Right renal pelvis (tissue), 4 donors: ENCODE results near the gene TNN. TPM values are rescaled to one million over a fixed set of nuclear protein-coding genes. Genes with fewer than 3 reads are reported as not detected.
A peak's percentile ranks its signal among the peaks of the same experiment; 100 is the strongest.

Source experiments
- DNase-seq, 4 donors: peaks; one replicate each; pipeline ENCODE4 v3.0.0-alpha.2; 2013; ENCODE audit warnings: low read depth in 4 of 4, low spot score in 3 of 4, missing footprints in 1 of 4
- polyA plus RNA-seq, 4 donors: library from polyadenylated mRNA; unstranded; fragments of 120-200 nt; gene quantifications; one replicate each; pipeline ENCODE4 v1.2.1, GENCODE V29; 2013; ENCODE audit not compliant: insufficient read length in 4 of 4

TNN gene
- polyA plus RNA-seq, 4 donors: 2.5 to 3.3 (median 2.9) TPM

DNA sequence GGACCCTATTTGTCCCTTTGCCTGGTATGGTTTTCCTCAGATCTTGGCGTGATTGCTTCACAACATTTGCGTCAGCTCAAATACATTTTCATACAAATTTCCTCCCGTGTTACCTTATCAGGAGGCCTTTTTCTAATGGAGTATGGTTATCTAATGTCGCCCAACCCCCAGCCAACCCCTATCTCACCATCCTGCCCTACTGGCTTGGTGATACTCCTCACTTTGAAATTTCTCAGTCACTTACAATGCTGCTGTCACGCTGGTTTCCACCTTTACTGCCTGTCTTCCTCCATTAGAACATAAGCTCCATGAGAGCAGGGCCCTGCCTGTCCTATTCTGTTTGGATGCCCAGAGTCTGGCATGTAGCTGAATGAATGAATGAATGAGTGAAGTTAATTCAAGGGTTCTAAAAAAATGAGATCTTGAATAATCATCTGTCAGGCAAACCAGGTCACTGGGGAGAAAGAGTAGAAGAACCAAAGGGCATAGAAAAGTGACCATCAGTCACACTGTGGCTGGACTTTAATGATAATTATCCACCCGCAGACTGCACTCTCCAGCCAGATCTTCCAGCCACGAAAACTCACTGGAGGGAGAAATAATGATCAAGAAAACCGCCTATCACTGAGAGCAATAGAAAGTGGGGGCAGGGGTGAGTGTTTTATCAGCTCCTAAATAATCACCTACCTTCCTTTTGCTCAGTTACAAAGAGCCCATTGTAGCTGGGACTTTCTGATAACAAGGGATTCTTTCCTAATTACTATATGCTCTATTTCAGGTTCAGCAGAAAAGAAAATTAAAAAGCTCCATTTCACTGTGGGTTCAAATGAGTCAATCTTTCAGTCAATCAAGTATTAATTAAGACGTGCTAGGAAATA lies 103.6 kb downstream of the TNN start:
- no peak for DNase-seq

DNA sequence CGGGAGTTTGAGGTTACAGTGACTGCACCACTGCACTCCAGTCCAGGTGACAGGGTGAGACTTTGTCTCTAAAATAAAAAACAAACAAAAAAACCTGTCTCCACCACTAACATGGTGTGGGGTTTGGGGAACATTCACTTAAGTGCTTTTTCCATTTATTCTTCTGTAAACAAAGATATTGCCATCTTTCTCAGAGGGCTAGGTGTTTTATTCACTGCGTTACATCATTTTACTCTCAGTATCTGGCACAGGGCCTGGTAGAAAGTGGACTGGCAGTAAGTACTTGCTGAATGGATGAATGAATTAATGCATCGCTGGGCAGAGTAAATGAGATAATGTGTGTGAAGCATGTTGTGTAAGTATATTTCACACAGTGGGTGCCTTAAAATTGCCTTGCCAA lies 104.9 kb downstream of the TNN start:
- no peak for DNase-seq

- DNase-seq: no peak
Observed at GRCh38 chr1:175173531-175173930, 105.9 kb downstream of the TNN start.

- DNase-seq: no peak
Observed at GRCh38 chr1:175174309-175175102, 106.9 kb downstream of the TNN start.

DNA sequence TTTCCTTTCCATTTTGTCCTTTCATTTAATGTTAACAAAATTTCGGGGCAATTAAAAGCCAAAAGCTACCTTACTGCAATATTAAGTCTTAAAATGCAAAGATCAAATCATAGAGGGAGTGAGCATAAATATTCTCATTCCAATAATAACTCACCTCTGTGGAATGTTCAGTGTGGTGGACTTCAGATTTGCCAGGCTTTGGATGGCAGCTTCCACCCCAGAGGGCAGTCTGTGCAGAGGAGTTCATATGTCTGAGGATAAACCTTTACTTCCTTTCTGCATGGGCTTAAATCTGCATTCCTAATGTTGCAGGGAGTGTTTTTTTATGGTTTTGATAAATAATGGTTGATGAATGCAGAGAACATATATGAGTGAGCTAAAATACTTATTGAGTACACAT lies 108.6 kb downstream of the TNN start:
- DNase-seq: no peak

GRCh38 chr1:175178056-175178455 lies 110.4 kb downstream of the TNN start:
- no peak for DNase-seq

DNA sequence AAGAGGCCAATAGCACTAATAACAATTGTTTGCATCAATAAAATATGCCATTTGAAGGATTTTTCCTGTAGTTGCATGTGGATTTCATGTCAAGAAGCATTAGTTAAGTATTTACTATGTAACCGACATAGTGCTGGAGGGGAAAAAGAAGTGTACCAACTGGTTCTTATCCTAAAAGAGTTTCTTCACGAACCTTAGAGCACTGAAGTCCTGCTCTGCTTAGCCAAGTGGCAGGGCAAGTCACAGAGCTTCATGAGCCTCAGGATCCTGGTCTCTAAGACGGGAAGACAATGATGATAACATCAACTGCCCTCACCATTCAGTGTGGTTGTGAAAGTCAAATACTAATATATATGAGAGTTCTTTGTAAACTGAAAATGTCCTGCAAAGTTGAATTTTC lies 110.8 kb downstream of the TNN start:
- DNase-seq: no peak

DNA sequence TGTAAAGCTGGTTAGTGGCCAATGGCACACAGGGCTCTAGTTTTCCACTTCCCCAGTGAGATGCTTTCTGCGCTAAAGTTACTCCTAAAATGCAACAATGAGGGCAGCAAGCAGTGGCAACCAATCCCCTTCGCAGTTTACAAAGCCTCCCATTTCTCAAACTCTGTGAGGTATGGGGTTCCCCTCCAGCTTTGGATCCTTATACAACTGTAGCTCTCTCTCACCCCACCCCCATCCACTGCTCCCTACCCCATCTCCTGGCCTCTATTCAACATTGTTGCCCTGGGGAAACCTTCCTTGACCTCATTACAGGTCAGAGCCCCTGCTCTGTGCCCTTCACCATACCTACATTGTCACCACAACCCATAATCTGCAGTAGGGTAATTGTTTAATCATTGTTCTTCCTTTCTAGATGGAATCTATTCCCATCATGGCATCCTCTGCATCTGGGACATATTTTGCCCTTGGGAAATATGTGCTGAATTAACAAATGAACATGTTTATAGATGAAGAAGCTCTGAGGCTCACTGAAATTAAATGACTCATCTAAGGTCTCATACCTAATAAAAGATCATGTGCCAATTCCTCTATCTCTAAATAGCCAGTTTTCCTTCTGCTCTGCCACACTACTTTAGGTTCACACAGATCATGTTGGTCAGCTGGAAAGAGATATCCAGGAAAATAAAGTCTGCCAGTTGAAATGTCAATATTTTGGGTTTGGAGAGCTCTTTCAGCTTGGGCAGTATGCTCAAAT lies 112.4 kb downstream of the TNN start:
- DNase-seq: no peak

GRCh38 chr1:175182201-175182746 lies 114.6 kb downstream of the TNN start:
- no peak for DNase-seq

- no peak for DNase-seq
Observed at GRCh38 chr1:175183586-175183985, 116.0 kb downstream of the TNN start.

GRCh38 chr1:175185903-175186302 lies 118.3 kb downstream of the TNN start:
- no peak for DNase-seq

DNA sequence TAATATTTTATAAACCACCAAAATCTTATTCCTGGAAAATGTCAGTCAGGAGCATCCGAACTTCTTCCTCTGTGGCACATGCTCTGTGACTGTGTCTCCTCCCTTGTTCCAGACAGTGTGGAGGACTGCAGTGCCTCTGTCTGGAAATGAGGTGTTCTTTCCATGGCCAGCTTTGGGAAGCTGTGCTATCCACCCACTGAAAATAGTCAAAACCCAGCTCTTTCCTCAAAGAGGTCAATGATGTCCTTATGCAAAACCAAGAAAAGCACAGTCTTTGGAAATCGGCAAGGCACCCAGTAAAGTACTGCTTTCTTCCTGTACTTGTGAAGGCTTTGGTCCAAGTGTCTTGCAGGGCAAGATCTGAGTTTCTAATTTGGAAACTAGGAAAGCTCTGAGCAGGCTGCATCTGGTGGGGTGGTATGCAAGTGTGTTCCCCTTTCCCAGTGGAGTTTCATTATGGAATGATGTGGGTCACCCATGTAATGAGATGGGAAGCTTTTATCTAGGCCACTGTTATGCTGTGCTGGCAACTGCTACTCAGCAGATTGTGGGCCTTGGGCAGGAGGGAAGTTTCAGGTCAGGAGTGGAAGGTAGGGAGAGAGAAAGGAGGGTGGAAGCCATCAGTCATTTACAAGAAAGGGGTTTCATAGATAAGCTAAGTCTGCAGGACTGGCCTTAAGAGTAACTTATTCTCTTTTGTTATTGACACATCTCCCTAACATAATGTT lies 119.0 kb downstream of the TNN start:
- no peak for DNase-seq

GRCh38 chr1:175188936-175189335 lies 121.3 kb downstream of the TNN start:
- no peak for DNase-seq

DNA sequence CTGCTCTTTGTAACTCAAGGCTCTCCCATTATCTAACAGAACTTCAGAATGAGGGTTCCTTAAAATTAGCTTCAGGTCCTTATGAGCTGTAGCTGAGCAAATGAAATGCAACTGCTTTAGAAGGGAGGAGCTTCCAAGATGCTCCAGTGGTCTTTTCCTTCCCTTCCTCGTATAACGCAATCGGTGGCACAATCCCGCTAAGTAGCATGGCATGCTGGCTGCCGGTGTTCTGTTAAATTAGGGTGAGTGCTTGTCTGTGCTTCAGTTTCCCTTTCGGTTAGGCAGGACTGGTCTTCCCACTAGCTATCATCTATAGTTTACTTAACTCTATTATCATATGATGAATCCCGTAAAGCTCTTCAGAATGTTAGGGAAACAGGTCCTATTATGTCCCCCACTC lies 124.0 kb downstream of the TNN start:
- DNase-seq: no peak

GRCh38 chr1:175192111-175192629 lies 124.5 kb downstream of the TNN start:
- peak in 1 of 4 donors; percentile 49 for DNase-seq

DNA sequence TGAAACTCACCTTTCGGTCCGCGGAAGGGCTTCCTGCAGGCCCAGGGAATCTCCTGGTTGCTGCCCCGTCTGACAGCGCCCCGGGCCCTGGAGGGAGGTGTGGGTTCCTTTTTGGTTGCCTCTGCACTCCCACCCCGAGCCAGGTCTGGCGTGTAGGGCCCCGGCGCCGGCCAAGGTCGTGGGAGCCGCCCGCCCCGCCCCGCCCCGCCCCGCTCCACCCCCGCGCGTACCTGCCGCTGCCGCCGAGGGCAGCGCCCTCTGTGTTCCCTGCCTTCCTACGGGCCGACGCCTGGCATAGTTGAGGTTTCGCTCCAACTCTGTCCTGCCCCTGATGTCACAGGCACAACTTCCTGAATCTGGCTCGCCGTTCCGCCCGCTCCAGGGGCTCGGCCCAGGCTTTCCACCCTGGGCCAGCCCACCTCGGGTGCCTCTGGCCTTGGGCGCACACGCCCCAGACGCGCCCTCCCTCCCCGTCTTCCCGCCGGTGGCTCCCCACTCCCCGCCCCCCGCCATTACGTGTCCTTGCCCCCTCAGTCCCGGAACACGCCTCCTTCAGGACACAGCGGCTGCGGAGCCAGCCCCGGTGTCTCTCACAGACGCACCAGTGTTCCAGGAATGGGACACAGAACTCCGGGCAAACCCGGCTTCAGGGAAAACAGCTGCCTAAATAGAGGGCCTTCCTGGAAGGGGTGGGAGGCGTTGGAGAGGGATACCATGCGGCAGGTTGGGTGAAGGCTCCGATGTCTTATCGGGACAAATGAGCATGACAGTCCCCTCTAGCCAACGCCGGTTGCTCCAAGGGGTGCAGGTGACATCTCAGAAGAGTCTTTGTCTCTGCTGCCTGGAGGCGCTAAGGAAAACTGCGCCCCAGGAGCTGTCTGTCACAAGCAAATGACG lies 125.2 kb downstream of the TNN start, which contains the start of gene KIAA0040:
KIAA0040 (minus strand) TSS at position 147 of the 897 bp plus-strand sequence. CDS start 31,763 bp downstream, outside the sequence.
- peak in 2 of 4 donors; percentile 36 to 51 for DNase-seq

DNA sequence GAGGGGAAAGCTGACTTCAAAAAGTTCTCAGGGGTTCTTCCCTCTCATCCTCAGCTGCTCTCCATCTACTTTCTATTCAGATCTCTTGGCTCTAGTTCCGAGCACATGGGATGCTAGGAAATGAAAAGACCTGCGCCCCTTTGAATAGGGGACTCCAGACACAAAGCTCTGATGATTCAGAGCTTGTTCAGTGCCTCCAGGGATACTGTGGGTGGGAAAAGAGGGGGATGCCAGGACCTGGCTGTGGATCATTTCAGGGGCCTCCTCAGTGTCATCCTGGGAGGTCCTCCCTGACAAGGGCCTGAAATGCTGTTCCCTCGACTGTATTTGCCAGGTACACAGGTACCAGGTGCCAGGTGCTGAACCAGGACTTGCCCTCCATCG lies 125.9 kb downstream of the TNN start:
- DNase-seq: no peak

GRCh38 chr1:175195281-175195680 lies 127.6 kb downstream of the TNN start:
- DNase-seq: no peak

DNA sequence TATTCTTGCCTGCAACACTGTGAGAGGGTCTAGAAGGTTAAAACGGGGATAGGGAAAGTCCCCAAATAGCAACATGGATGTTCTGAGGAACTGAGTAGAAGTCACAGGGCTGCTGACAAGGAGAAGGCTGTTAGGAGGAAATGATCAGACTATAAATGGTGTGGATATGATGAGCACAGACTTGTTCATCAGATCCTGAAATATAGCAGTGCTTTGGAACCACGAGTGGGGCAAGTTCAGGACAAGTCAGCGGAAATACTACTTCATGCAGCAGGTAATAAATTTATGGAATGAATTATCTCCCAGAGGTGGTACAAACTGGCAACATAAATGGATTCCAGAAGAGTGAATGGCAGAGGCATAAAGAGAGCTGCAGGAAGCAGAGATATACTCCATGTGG lies 128.2 kb downstream of the TNN start:
- no peak for DNase-seq
